H9 (cell line): ENCODE measurements around the gene RGPD3. TPM values are rescaled to one million over a fixed set of nuclear protein-coding genes. Genes with fewer than 3 reads are reported as not detected.

Experiments
- DNase-seq: peaks from one replicate; pipeline ENCODE4 v3.0.0-alpha.2; 2017
- H2AFZ ChIP-seq: one replicate; pipeline ENCODE4 v1.6.1; 2013; ENCODE audit warnings: mild to moderate bottlenecking, low read length, control low read depth, moderate library complexity
- H2AK5ac ChIP-seq: 2 replicates; pipeline ENCODE4 v1.6.1; 2013; ENCODE audit warnings: low read length, control low read depth, mixed read lengths; ENCODE audit not compliant: insufficient read length
- H2BK120ac ChIP-seq: one replicate; pipeline ENCODE4 v1.6.1; 2013; ENCODE audit warnings: low read depth, mild to moderate bottlenecking, low read length, control low read depth, inconsistent platforms; ENCODE audit not compliant: poor library complexity, severe bottlenecking
- H2BK12ac ChIP-seq: 2 replicates; pipeline ENCODE4 v1.6.1; 2013; ENCODE audit warnings: low read length, control low read depth, mixed read lengths, low read depth; ENCODE audit not compliant: insufficient read length
- H2BK15ac ChIP-seq: 2 replicates; pipeline ENCODE4 v1.6.1; 2013; ENCODE audit warnings: low read depth, low read length, control low read depth
- H2BK20ac ChIP-seq: one replicate; pipeline ENCODE4 v1.6.1; 2013; ENCODE audit warnings: low read depth, mild to moderate bottlenecking, low read length, control low read depth, inconsistent platforms; ENCODE audit not compliant: poor library complexity, severe bottlenecking
- H2BK5ac ChIP-seq: 2 replicates; pipeline ENCODE4 v1.6.1; 2013; ENCODE audit warnings: low read length, control low read depth, mixed read lengths; ENCODE audit not compliant: insufficient read length
- H3K14ac ChIP-seq: 2 replicates; pipeline ENCODE4 v1.6.1; 2013; ENCODE audit warnings: low read length, control low read depth; ENCODE audit not compliant: insufficient read depth
- H3K18ac ChIP-seq: 2 replicates; pipeline ENCODE4 v1.6.1; 2013; ENCODE audit warnings: low read depth, mild to moderate bottlenecking, mixed read lengths, low read length, control low read depth; ENCODE audit not compliant: insufficient read length
- H3K23ac ChIP-seq: 2 replicates; pipeline ENCODE4 v1.6.1; 2013; ENCODE audit warnings: low read length, control low read depth, mixed read lengths, low read depth; ENCODE audit not compliant: insufficient read length
- H3K23me2 ChIP-seq: 2 replicates; pipeline ENCODE4 v1.6.1; 2013; ENCODE audit warnings: low read depth, mild to moderate bottlenecking, mixed read lengths, low read length, control low read depth; ENCODE audit not compliant: insufficient read length, poor library complexity, severe bottlenecking
- H3K27ac ChIP-seq: 2 replicates; pipeline ENCODE4 v1.5.1; 2013; ENCODE audit warnings: low read length, control low read depth, mixed read lengths, low read depth; ENCODE audit not compliant: insufficient read length
- H3K27me3 ChIP-seq: 2 replicates; pipeline ENCODE4 v1.6.1; 2013; ENCODE audit warnings: low read length, control low read depth, inconsistent platforms; ENCODE audit not compliant: insufficient read depth
- H3K4ac ChIP-seq: 2 replicates; pipeline ENCODE4 v1.6.1; 2013; ENCODE audit warnings: low read depth, mild to moderate bottlenecking, control low read depth, inconsistent platforms, low read length, moderate library complexity
- H3K4me1 ChIP-seq: 2 replicates; pipeline ENCODE4 v1.6.1; 2013; ENCODE audit warnings: low read length, control low read depth, inconsistent platforms; ENCODE audit not compliant: insufficient read depth
- H3K4me2 ChIP-seq: 2 replicates; pipeline ENCODE4 v1.6.1; 2013; ENCODE audit warnings: low read length, control low read depth, mixed read lengths; ENCODE audit not compliant: insufficient read length, insufficient read depth
- H3K56ac ChIP-seq: 2 replicates; pipeline ENCODE4 v1.6.1; 2013; ENCODE audit warnings: low read depth, mild to moderate bottlenecking, mixed read lengths, low read length, control low read depth; ENCODE audit not compliant: insufficient read length
- H3K79me1 ChIP-seq: 2 replicates; pipeline ENCODE4 v1.6.1; 2013; ENCODE audit warnings: low read depth, mild to moderate bottlenecking, moderate library complexity, low read length, control low read depth, inconsistent platforms; ENCODE audit not compliant: insufficient read depth, poor library complexity, severe bottlenecking
- H3K79me2 ChIP-seq: 2 replicates; pipeline ENCODE4 v1.6.1; 2013; ENCODE audit warnings: low read length, control low read depth, inconsistent platforms; ENCODE audit not compliant: insufficient read depth
- H3K9ac ChIP-seq: 2 replicates; pipeline ENCODE4 v1.6.1; 2013; ENCODE audit warnings: low read length, control low read depth, mixed read lengths; ENCODE audit not compliant: insufficient read length; ENCODE audit errors: extremely low read depth
- H3K9me3 ChIP-seq: one replicate; pipeline ENCODE4 v1.6.1; 2013; ENCODE audit warnings: low read depth, low read length, inconsistent platforms; ENCODE audit not compliant: control insufficient read depth
- H3T11ph ChIP-seq: one replicate; pipeline ENCODE4 v1.6.1; 2013; ENCODE audit warnings: mild to moderate bottlenecking, low read length, control low read depth, inconsistent platforms
- H4K20me1 ChIP-seq: one replicate; pipeline ENCODE4 v1.6.1; 2013; ENCODE audit not compliant: control insufficient read depth, insufficient read length, insufficient read depth
- H4K5ac ChIP-seq: 2 replicates; pipeline ENCODE4 v1.6.1; 2013; ENCODE audit warnings: low read depth, mild to moderate bottlenecking, mixed read lengths, low read length, control low read depth; ENCODE audit not compliant: insufficient read length
- H4K8ac ChIP-seq: replicated peaks from 2 replicates; pipeline ENCODE4 v1.6.1; 2013; ENCODE audit warnings: low read length, control low read depth, mixed read lengths, low read depth; ENCODE audit not compliant: insufficient read length
- H4K91ac ChIP-seq: 2 replicates; pipeline ENCODE4 v1.6.1; 2013; ENCODE audit warnings: low read depth, mild to moderate bottlenecking, moderate library complexity, mixed read lengths, low read length, control low read depth; ENCODE audit not compliant: insufficient read length
- H3K27ac Mint-ChIP-seq, 3 experiments: 2 replicates in 2 of 3; 3 replicates in 1 of 3; pipeline ENCODE4 v1.8.0; 2020 to 2021; ENCODE audit warnings: mixed read lengths in 3 of 3, mild to moderate bottlenecking in 1 of 3, moderate library complexity in 1 of 3
- H3K27me3 Mint-ChIP-seq: 2 replicates; pipeline ENCODE4 v1.8.0; 2021; ENCODE audit warnings: low read depth, mild to moderate bottlenecking, moderate library complexity, mixed read lengths
- H3K36me3 Mint-ChIP-seq, 3 experiments: 2 replicates in 2 of 3; 3 replicates in 1 of 3; pipeline ENCODE4 v1.8.0; 2020 to 2021; ENCODE audit warnings: low read depth in 3 of 3, mixed read lengths in 3 of 3; ENCODE audit not compliant: insufficient read depth in 1 of 3
- H3K4me1 Mint-ChIP-seq, 2 experiments: 2 replicates each; pipeline ENCODE4 v1.8.0; 2020; ENCODE audit warnings: mixed read lengths in 2 of 2
- H3K4me3 Mint-ChIP-seq, 2 experiments: 2 replicates in 1 of 2; 3 replicates in 1 of 2; pipeline ENCODE4 v1.8.0; 2020 to 2021; ENCODE audit warnings: mild to moderate bottlenecking in 2 of 2, mixed read lengths in 2 of 2, moderate library complexity in 1 of 2
- H3K9me3 Mint-ChIP-seq, 2 experiments: 2 replicates in 1 of 2; 3 replicates in 1 of 2; pipeline ENCODE4 v1.8.0; 2020; ENCODE audit warnings: mild to moderate bottlenecking in 2 of 2, mixed read lengths in 2 of 2, moderate library complexity in 1 of 2
- WGBS: extraction: QIAGEN DNeasy Blood & Tissue Kit; methylation state at CpG from one replicate; pipeline ENCODE4 v1.1.7; 2013; ENCODE audit warnings: missing lambda C conversion rate, low lambda C conversion rate, mixed read lengths; ENCODE audit not compliant: insufficient read length; ENCODE audit errors: extremely low coverage; 5-methylcytosine and 5-hydroxymethylcytosine counted together
- total RNA-seq: library from RNA; stranded (reverse); gene quantifications from 2 replicates; pipeline ENCODE4 v1.2.1, GENCODE V29; 2021
- TF ChIP-seq, protein P1 (sequence below): fragments of 200-600 bp; sonication (generic); conservative IDR thresholded peaks from 3 replicates; pipeline ENCODE4 v1.8.0; 2021; ENCODE audit warnings: antibody characterized with exemption, mild to moderate bottlenecking

RGPD3 gene
- total RNA-seq, 1 experiment from 2014 or later: 0.15 TPM

DNA sequence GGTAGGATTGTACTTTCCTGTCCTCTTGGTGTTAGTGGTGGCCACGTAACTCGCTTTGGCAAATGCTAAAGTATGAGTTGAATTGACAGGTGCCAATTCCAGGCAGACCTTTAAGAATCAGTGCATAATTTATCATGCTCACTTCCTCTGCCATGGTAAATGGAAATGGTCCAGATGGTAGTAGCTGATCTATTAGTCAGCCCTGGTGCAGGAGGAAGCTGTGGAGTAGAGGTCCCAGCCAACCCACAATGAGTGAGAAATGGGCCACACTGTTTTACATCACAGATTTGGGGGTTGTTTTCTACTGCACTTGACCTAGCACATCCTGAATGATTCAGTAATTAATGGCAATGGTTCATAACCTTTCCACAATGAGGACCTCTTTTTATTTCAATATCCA lies 104.4 kb downstream of the RGPD3 start:
- TF ChIP-seq, protein P1, sequence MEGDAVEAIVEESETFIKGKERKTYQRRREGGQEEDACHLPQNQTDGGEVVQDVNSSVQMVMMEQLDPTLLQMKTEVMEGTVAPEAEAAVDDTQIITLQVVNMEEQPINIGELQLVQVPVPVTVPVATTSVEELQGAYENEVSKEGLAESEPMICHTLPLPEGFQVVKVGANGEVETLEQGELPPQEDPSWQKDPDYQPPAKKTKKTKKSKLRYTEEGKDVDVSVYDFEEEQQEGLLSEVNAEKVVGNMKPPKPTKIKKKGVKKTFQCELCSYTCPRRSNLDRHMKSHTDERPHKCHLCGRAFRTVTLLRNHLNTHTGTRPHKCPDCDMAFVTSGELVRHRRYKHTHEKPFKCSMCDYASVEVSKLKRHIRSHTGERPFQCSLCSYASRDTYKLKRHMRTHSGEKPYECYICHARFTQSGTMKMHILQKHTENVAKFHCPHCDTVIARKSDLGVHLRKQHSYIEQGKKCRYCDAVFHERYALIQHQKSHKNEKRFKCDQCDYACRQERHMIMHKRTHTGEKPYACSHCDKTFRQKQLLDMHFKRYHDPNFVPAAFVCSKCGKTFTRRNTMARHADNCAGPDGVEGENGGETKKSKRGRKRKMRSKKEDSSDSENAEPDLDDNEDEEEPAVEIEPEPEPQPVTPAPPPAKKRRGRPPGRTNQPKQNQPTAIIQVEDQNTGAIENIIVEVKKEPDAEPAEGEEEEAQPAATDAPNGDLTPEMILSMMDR: no peak
- Histone ChIP-seq H2BK15ac (no peak overlapping the region), H3K79me1 (no peaks in the 10 kb centered on the region)

More for the DNA sequence above, 104.4 kb downstream of the RGPD3 start:
- Histone ChIP-seq H4K91ac (no peak overlapping the region), H2BK120ac (no peak overlapping the region), H3K23me2 (no peaks in the 10 kb centered on the region), H3K9me3 (no peaks in the 10 kb centered on the region), H2AK5ac (no peak overlapping the region), H3K4me2 (no peak overlapping the region), H3K18ac (no peak overlapping the region), H3K4ac (no peak overlapping the region), H2AFZ (no peak overlapping the region), H3K14ac (no peak overlapping the region), H3K56ac (no peak overlapping the region), H3T11ph (no peak overlapping the region), H4K20me1 (no peaks in the 10 kb centered on the region), H4K8ac (no peak overlapping the region), H3K23ac (no peak overlapping the region), H3K79me2 (no peaks in the 10 kb centered on the region), H3K27ac (no peak overlapping the region), H4K5ac (no peak overlapping the region), H2BK12ac (no peak overlapping the region), H3K27me3 (no peaks in the 10 kb centered on the region), H3K9ac (no peak overlapping the region), H2BK20ac (no peak overlapping the region), H2BK5ac (no peak overlapping the region), H3K4me1 (0 out of 2 replicates have a peak, but pooled peaks cover 2% of the 10 kb centered on the region)
- no CpG with 5 or more reads among the region's 2 CpGs for WGBS
- H3K27me3 Mint-ChIP-seq: no peaks in the 10 kb centered on the region
- no peak for DNase-seq
- no peak overlapping the region for H3K4me3 Mint-ChIP-seq
- peaks cover 8 to 9% of the 10 kb centered on the region in 2 experiments for H3K4me1 Mint-ChIP-seq
- H3K9me3 Mint-ChIP-seq: peaks cover 0 to 4% of the 10 kb centered on the region in 2 experiments; a peak in 2 of 5 replicates
- H3K27ac Mint-ChIP-seq: no peak overlapping the region
- no peaks in the 10 kb centered on the region for H3K36me3 Mint-ChIP-seq
